Fibroblast of lung (primary cell): Measurements from ENCODE around the gene TBC1D8. TPM values are rescaled to one million over a fixed set of nuclear protein-coding genes. Genes with fewer than 3 reads are reported as not detected.
A peak's percentile ranks its signal among the peaks of the same experiment; 100 is the strongest.

Experiments
- DNase-seq, 2 donors: peaks; one replicate each; pipeline versions ENCODE4 v3.0.0 to v3.0.0-alpha.2; 2010; ENCODE audit warnings: low read depth in 2 of 2
- H2AFZ ChIP-seq: 2 replicates; pipeline ENCODE4 v1.5.1; 2012; ENCODE audit warnings: low read length, control low read depth, inconsistent platforms
- H3K27ac ChIP-seq: 2 replicates; pipeline ENCODE4 v1.5.1; 2011; ENCODE audit warnings: low read length, control low read depth; ENCODE audit not compliant: insufficient read depth
- H3K27me3 ChIP-seq: 2 replicates; pipeline ENCODE4 v1.5.1; 2011; ENCODE audit warnings: mild to moderate bottlenecking, low read length; ENCODE audit not compliant: control insufficient read depth, insufficient read depth
- H3K36me3 ChIP-seq: 2 replicates; pipeline ENCODE4 v1.5.1; 2011; ENCODE audit warnings: low read length; ENCODE audit not compliant: control insufficient read depth, insufficient read depth
- H3K4me1 ChIP-seq: 2 replicates; pipeline ENCODE4 v1.5.1; 2011; ENCODE audit warnings: low read length; ENCODE audit not compliant: control insufficient read depth, insufficient read depth; ENCODE audit errors: extremely low read depth
- H3K4me2 ChIP-seq: 2 replicates; pipeline ENCODE4 v1.5.1; 2011; ENCODE audit warnings: low read length, control low read depth; ENCODE audit not compliant: insufficient read depth; ENCODE audit errors: extremely low read depth
- H3K4me3 ChIP-seq, 4 experiments: fragments of 200-600 bp in 1 of 4; sonication (generic) in 1 of 4; replicated peaks in 1 of 4; 2 replicates each; pipeline ENCODE4 v1.5.1; 2011 to 2016; ENCODE audit warnings: low read length in 4 of 4, low read depth in 3 of 4, mild to moderate bottlenecking in 3 of 4, control low read depth in 2 of 4, inconsistent platforms in 1 of 4, mixed read lengths in 1 of 4; ENCODE audit not compliant: insufficient read depth in 1 of 4; ENCODE audit errors: control extremely low read depth in 1 of 4
- H3K79me2 ChIP-seq: 2 replicates; pipeline ENCODE4 v1.5.1; 2012; ENCODE audit warnings: mild to moderate bottlenecking, low read length, inconsistent platforms; ENCODE audit not compliant: control insufficient read depth, insufficient read depth
- H3K9ac ChIP-seq: 2 replicates; pipeline ENCODE4 v1.5.1; 2011; ENCODE audit warnings: mild to moderate bottlenecking, low read length, control low read depth; ENCODE audit not compliant: insufficient read depth
- H3K9me3 ChIP-seq: 2 replicates; pipeline ENCODE4 v1.5.1; 2012; ENCODE audit warnings: low read depth, low read length; ENCODE audit not compliant: control insufficient read depth, insufficient read depth
- H4K20me1 ChIP-seq: 2 replicates; pipeline ENCODE4 v1.5.1; 2011; ENCODE audit warnings: low read length; ENCODE audit not compliant: control insufficient read depth, insufficient read depth; ENCODE audit errors: extremely low read depth
- CTCF ChIP-seq, 2 donors: IDR thresholded peaks in 1 of 2; conservative IDR thresholded peaks in 1 of 2; 1 replicate in 1 of 2; 2 replicates in 1 of 2; pipeline ENCODE4 v1.5.1; 2011 to 2012; ENCODE audit warnings: low read length in 2 of 2, control low read depth in 1 of 2, inconsistent platforms in 1 of 2, low read depth in 1 of 2, mild to moderate bottlenecking in 1 of 2
- EZH2 ChIP-seq: IDR thresholded peaks from 2 replicates; pipeline ENCODE4 v1.5.1; 2012; ENCODE audit warnings: low read length, control low read depth, mild to moderate bottlenecking; ENCODE audit errors: missing control alignments
- polyA plus RNA-seq, 2 donors: library from polyadenylated mRNA; depleted of rRNA in 1 of 2; stranded (reverse) in 1 of 2; unstranded in 1 of 2; fragments of >200 nt; gene quantifications; 2 replicates each; pipeline ENCODE4 v1.2.1, GENCODE V29; 2011 to 2012; ENCODE audit warnings: missing spikeins in 1 of 2
- total RNA-seq: library from RNA; depleted of rRNA; stranded (reverse); fragments of >200 nt; gene quantifications from 2 replicates; pipeline ENCODE4 v1.2.1, GENCODE V29; 2014

The TBC1D8 gene
- total and polyA plus RNA-seq, 2 donors (not counting 1 experiment from before 2014, with no cell fraction given), result 3.8 to 5.4 TPM

DNA sequence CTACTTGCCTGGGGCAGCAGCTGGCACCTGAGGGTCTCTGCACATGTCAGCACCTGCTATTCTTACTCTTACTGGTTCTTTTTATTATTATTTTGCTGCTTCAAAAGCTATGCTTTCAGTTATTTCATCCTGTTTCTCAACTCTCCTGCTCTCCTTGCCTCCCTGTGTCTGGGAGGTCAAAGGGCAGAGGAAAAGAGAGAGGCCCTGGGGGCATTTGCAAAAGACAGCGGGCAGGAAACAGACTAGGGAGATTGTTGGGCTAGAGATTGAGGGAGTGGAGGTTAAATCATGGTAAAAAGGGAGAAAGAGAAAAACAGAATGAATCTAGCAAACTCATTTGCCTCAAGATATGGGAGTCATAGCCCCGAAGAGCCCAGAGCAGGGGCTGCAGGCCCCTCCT lies 170.2 kb downstream of the TBC1D8 start:
- no peak for DNase-seq
- Histone ChIP-seq H3K4me1 (peaks cover 4% of the 10 kb centered on the region), H3K79me2 (no peaks in the 10 kb centered on the region), H3K9ac (no peak overlapping the region), H4K20me1 (no peaks in the 10 kb centered on the region), H3K4me2 (no peak overlapping the region), H3K9me3 (no peaks in the 10 kb centered on the region), H2AFZ (no peak overlapping the region), H3K27me3 (no peaks in the 10 kb centered on the region), H3K4me3 (no peak overlapping the region), H3K36me3 (no peaks in the 10 kb centered on the region), H3K27ac (no peak overlapping the region)
- TF ChIP-seq CTCF (conservative IDR thresholded peaks at IDR 0.05 in 1 of 2, IDR thresholded peaks at IDR 0.05 in 1 of 2; ENCODE audit: low read depth in 1 of 2, low read length in 2 of 2) (no peak), EZH2 (no peak)

- H3K4me2 ChIP-seq, result no peak overlapping the region
- no peaks in the 10 kb centered on the region for H3K27me3 ChIP-seq
- DNase-seq, result no peak
- H3K79me2 ChIP-seq, result no peaks in the 10 kb centered on the region
- H2AFZ ChIP-seq, result no peak overlapping the region
- no peaks in the 10 kb centered on the region for H3K36me3 ChIP-seq
- no peak overlapping the region for H3K27ac ChIP-seq
- H4K20me1 ChIP-seq, result no peaks in the 10 kb centered on the region
- H3K4me1 ChIP-seq, result peaks cover 4% of the 10 kb centered on the region
- no peak for TF ChIP-seq CTCF (conservative IDR thresholded peaks at IDR 0.05 in 1 of 2, IDR thresholded peaks at IDR 0.05 in 1 of 2; ENCODE audit: low read depth in 1 of 2, low read length in 2 of 2)
- TF ChIP-seq EZH2, result no peak
- no peaks in the 10 kb centered on the region for H3K9me3 ChIP-seq
- H3K4me3 ChIP-seq, result no peak overlapping the region
- no peak overlapping the region for H3K9ac ChIP-seq
These were observed 171.1 kb downstream of the TBC1D8 start for GRCh38 chr2:100980046-100980445.

DNA sequence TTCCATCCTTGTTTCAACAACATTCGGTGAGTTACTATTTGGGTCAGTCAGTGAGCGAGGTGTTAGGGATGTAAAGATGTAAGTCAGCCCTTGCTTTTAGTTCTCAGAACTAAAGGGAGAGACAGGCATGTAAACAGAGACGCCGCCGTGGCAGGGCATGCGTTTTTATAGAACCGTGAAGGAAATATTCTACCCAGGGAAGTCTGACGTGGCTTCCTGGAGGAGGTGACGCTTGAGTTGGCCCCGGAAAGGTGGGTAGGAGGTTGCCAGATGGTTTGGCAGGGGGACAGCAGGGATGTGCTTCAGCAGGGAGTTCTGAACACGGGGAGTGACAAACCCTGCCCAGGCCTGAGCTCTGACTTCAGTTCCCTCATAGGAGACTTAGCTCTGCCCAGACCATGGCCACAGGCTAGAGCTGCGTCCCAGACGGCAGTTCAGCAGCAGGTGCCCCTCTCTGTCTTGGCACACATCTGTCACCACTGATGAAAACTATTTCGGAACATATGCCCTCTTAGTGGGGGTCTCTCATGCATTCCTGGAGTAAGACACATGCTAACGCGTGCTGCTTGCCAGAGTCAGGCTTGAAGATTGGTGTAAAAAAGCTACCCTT lies 172.5 kb downstream of the TBC1D8 start:
- Histone ChIP-seq H3K27me3 (no peaks in the 10 kb centered on the region), H3K36me3 (no peaks in the 10 kb centered on the region), H3K27ac (no peak overlapping the region), H3K4me3 (no peak overlapping the region), H3K4me2 (peak overlapping the region; percentile 30), H3K9me3 (no peaks in the 10 kb centered on the region), H3K4me1 (peaks cover 4% of the 10 kb centered on the region), H3K79me2 (no peaks in the 10 kb centered on the region), H4K20me1 (no peaks in the 10 kb centered on the region), H3K9ac (no peak overlapping the region), H2AFZ (no peak overlapping the region)
- DNase-seq, result peak; percentile 68
- no peak for TF ChIP-seq EZH2
- no peak for TF ChIP-seq CTCF (conservative IDR thresholded peaks at IDR 0.05 in 1 of 2, IDR thresholded peaks at IDR 0.05 in 1 of 2; ENCODE audit: low read depth in 1 of 2, low read length in 2 of 2)
